HEK293T (cell line): ENCODE measurements around the gene PSPC1.
"Not testable (repeated sequence)": the region's sequence is repeated elsewhere in the genome, so short reads cannot be mapped to it uniquely, and the experiment has no call there.

ENCODE experiments used
- CTCF ChIA-PET: fragments of 350-600 bp; formaldehyde crosslinking; extraction: SDS; loops from one replicate; lab custom pipeline; 2021; ENCODE audit warnings: antibody characterized with exemption, inconsistent platforms; lab: Yijun Ruan, JAX
- POLR2A ChIA-PET: fragments of 350-600 bp; formaldehyde crosslinking; extraction: SDS; loops from one replicate; lab custom pipeline; 2020; ENCODE audit warnings: antibody characterized with exemption, inconsistent platforms; lab: Yijun Ruan, JAX
- DNase-seq: peaks from one replicate; pipeline ENCODE4 v3.0.0; 2012; ENCODE audit warnings: mixed read lengths; ENCODE audit errors: extremely low spot score
- ARNT ChIP-seq: fragments of 450-650 bp; IDR thresholded peaks from 2 replicates; pipeline ENCODE4 v1.6.1; 2017; ENCODE audit warnings: mild to moderate bottlenecking
- BHLHE40 ChIP-seq: fragments of 450-650 bp; IDR thresholded peaks from 2 replicates; pipeline ENCODE4 v1.6.1; 2016; ENCODE audit warnings: mild to moderate bottlenecking, moderate library complexity, borderline replicate concordance
- CTBP1 ChIP-seq: fragments of 450-650 bp; IDR thresholded peaks from 2 replicates; pipeline ENCODE4 v1.6.1; 2016; ENCODE audit warnings: borderline replicate concordance
- ELF4 ChIP-seq: fragments of 450-650 bp; IDR thresholded peaks from 2 replicates; pipeline ENCODE4 v1.6.1; 2017; ENCODE audit warnings: antibody characterized with exemption
- FOXA1 ChIP-seq: fragments of 450-650 bp; IDR thresholded peaks from 2 replicates; pipeline ENCODE4 v1.6.1; 2016; ENCODE audit warnings: mild to moderate bottlenecking
- FOXK2 ChIP-seq: fragments of 450-650 bp; IDR thresholded peaks from 2 replicates; pipeline ENCODE4 v1.6.1; 2016; ENCODE audit warnings: mild to moderate bottlenecking
- FOXM1 ChIP-seq: fragments of 450-650 bp; IDR thresholded peaks from 2 replicates; pipeline ENCODE4 v1.6.1; 2017; ENCODE audit warnings: mild to moderate bottlenecking, borderline replicate concordance
- HDGF ChIP-seq: fragments of 450-650 bp; IDR thresholded peaks from 2 replicates; pipeline ENCODE4 v1.6.1; 2017; ENCODE audit warnings: antibody characterized with exemption, borderline replicate concordance
- L3MBTL2 ChIP-seq: fragments of 450-650 bp; conservative IDR thresholded peaks from 2 replicates; pipeline ENCODE4 v1.6.1; 2016; ENCODE audit warnings: mild to moderate bottlenecking
- LEF1 ChIP-seq: fragments of 450-650 bp; IDR thresholded peaks from 2 replicates; pipeline ENCODE4 v1.6.1; 2017; ENCODE audit warnings: mild to moderate bottlenecking, borderline replicate concordance
- NFRKB ChIP-seq: fragments of 450-650 bp; IDR thresholded peaks from 2 replicates; pipeline ENCODE4 v1.6.1; 2016; ENCODE audit warnings: mild to moderate bottlenecking, moderate library complexity
- PKNOX1 ChIP-seq: fragments of 450-650 bp; IDR thresholded peaks from 2 replicates; pipeline ENCODE4 v1.6.1; 2016
- SP1 ChIP-seq: fragments of 450-650 bp; IDR thresholded peaks from 2 replicates; pipeline ENCODE4 v1.6.1; 2017
- SUZ12 ChIP-seq: fragments of 450-650 bp; IDR thresholded peaks from 2 replicates; pipeline ENCODE4 v1.6.1; 2016; ENCODE audit warnings: mild to moderate bottlenecking
- TARDBP ChIP-seq: fragments of 450-650 bp; IDR thresholded peaks from 2 replicates; pipeline ENCODE4 v1.6.1; 2016
- ZNF384 ChIP-seq: fragments of 450-650 bp; IDR thresholded peaks from 2 replicates; pipeline ENCODE4 v1.6.1; 2016

PSPC1 gene

DNA sequence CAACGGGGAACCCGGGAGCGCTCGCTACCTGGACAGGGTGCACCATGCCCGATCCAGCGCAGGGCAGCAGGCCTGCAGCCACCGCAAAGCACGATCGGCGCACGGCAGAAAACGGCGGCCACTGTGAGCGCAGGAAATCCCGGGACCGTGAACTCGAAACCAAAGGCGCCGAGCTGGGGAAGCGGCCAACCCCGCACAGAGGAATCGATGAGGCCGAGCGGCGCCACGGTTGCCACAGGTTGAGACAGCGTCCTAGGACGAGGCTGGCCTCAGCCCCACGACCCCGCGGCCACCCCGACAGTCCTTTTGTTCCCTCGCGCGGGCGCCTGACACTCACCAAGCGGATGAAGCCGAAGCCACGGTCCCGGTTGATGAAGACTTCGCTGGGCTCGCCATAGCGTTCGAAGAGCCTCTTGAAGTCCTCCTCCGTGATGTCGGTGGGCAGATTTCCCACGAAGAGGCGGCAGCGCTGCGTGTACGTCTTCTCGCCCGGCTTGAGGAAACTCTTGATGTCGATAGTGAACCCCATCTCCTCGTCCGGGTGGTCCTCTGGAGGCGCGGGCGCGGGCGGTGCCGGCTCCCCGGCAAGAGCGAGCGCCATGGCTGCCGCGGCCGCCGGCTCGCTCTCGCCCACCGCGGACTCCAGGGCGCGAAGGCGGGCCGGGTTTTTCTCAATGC is 557 bp downstream of the PSPC1 start:
- CTCF ChIA-PET = no interaction called here

GRCh38 chr13:19781526-19781925 is 1.2 kb downstream of the PSPC1 start:
- ChIA-PET CTCF (interaction anchor here (1.0 kb wide), 1 partner anchor 32 kb away, joined by 6 read pairs; no protein-coding TSS in a partner anchor), POLR2A (interaction anchor here (0.7 kb wide), 1 partner anchor 21 kb away, joined by 3 read pairs; no protein-coding TSS in a partner anchor)
- DNase-seq = no peak
- no peak for TF ChIP-seq TARDBP
- no peak for TF ChIP-seq ARNT
- no peak for TF ChIP-seq NFRKB
- no peak for TF ChIP-seq ZNF384
- no peak for TF ChIP-seq CTBP1
- no peak for TF ChIP-seq SUZ12
- no peak for TF ChIP-seq BHLHE40
- no peak for TF ChIP-seq L3MBTL2
- TF ChIP-seq FOXA1 = no peak
- TF ChIP-seq SP1 = no peak
- no peak for TF ChIP-seq HDGF
- TF ChIP-seq FOXM1 = no peak
- no peak for TF ChIP-seq PKNOX1
- no peak for TF ChIP-seq LEF1

More for the DNA sequence above, 557 bp downstream of the PSPC1 start:
- POLR2A ChIA-PET = interaction anchor here (0.7 kb wide), 1 partner anchor 22 kb away, joined by 3 read pairs; no protein-coding TSS in a partner anchor
- peak; percentile 10 for DNase-seq
- TF ChIP-seq PKNOX1 (no peak), FOXK2 (no peak), FOXA1 (no peak), BHLHE40 (no peak), ARNT (no peak), HDGF (no peak), CTBP1 (no peak), NFRKB (no peak), SUZ12 (no peak), ELF4 (no peak), TARDBP (no peak), ZNF384 (no peak)

DNA sequence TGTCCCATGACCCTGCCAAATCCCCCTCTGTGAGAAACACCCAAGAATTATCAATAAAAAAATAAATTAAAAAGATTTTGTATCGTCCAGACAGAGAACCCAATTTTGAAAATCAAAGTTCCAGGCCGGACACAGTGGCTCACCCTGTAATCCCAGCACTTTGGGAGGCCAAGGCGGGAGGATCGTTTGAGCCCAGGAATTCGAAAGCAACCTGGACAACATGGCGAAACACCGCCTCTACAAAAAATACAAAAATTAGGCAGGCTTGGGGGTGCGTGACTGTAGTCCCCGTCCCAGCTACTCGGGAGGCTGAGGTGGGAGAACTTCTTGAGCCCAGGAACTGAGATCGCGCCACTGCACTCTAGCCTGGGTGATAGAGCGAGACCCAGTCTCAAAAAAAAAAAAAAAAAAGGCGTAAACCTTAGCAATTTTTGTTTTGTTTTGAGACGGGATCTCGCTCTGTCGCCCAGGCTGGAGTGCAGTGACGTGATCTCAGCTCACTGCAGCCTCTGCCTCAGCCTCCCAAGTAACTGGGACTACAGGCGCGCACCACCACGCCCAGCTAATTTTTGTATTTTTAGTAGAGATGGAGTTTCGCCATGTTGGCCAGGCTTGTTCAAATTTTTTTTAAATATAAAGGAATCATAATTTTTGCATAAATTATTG is 1.9 kb downstream of the PSPC1 start:
- CTCF ChIA-PET = interaction anchor here (1.0 kb wide), 1 partner anchor 32 kb away, joined by 6 read pairs; no protein-coding TSS in a partner anchor
- DNase-seq, POLR2A ChIA-PET: not testable (repeated sequence)

DNA sequence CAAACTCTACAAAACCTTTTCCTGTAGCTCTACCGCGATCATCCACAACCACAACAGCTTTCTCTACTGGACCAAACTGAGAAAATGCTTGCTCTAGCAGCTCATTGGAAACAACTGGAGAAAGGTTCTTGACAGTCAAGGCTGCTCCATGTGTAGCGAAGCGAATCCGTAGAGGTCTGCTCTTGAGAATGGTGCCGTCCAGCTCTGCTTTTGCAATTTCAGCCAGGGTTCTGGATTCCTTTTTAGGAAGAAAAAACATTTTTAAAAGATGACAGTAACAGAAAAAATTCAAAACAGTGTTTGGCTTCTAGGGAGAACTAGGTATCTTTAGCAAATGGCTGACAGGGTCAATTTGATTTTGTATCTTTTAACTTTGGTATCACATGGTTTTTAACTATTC is 10.4 kb downstream of the PSPC1 start:
- CTCF ChIA-PET = interaction anchor here (0.7 kb wide), 1 partner anchor 112 kb away, joined by 3 read pairs; no protein-coding TSS in a partner anchor
- TF ChIP-seq FOXK2 (no peak), FOXA1 (no peak), NFRKB (no peak), PKNOX1 (no peak), SUZ12 (no peak), CTBP1 (no peak), ZNF384 (no peak), LEF1 (no peak), L3MBTL2 (no peak), HDGF (no peak), ELF4 (no peak), SP1 (no peak), ARNT (no peak), TARDBP (no peak), BHLHE40 (no peak), FOXM1 (no peak)
- POLR2A ChIA-PET = no interaction called here
- no peak for DNase-seq

DNA sequence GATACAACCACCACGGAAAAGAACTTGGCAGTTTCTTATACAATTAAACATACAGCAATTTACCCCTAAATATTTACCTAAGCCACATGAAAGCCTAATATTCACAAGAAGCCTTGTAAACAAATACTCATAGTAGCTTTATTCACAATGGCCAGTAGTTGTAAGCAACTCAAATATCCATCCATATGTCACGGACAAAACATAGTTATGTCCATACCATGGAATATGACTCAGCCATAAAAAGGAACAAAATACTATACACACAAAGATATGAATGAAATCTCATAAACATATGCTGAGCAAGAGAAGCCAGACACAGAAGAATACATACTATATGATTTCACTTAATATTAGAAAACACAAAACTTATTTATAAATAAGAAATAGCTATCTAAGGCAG is 12.9 kb downstream of the PSPC1 start:
- no peak for DNase-seq
- POLR2A ChIA-PET = no interaction called here
- TF ChIP-seq L3MBTL2 (no peak), BHLHE40 (no peak), FOXM1 (no peak), FOXK2 (no peak), NFRKB (no peak)
- CTCF ChIA-PET = no interaction called here

DNA sequence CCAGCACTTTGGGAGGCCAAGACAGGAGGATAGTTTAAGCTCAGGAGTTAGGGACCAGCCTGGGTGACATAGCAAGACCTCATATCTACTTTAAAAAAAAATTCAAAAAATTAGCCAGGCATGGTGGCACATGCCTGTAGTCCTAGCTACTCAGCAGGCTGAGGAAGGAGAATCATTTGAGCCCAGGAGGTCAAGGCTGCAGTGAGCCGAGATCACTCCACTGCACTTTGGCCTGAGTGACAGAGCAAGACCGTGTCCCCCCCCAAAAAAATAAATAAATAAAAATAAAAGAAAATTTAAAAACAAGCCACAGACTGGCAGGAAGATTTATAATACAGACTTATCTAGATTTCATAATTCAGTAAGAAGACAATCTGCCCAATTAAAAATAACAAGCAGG is 14.8 kb downstream of the PSPC1 start:
- ChIA-PET CTCF (no interaction called here), POLR2A (no interaction called here)
- TF ChIP-seq BHLHE40 (no peak), CTBP1 (no peak), ELF4 (no peak), PKNOX1 (no peak), FOXK2 (no peak), L3MBTL2 (no peak), HDGF (no peak), ZNF384 (no peak), FOXM1 (no peak), LEF1 (no peak), ARNT (no peak), SP1 (no peak), TARDBP (no peak)
- DNase-seq = no peak
